ENCODE data around the gene OPCML.

GRCh38 chr11:133479209-133479608, 53.1 kb downstream of the OPCML start:
- no peak for TF ChIP-seq CTCF (IDR thresholded peaks at IDR 0.05)
- no peak for TF ChIP-seq POLR2A (IDR thresholded peaks at IDR 0.05)
